Karpas-422 (cell line): ENCODE results near the gene GTF3A. TPM values are rescaled to one million over a fixed set of nuclear protein-coding genes. Genes with fewer than 3 reads are reported as not detected.
"Not testable (repeated sequence)": the region's sequence is repeated elsewhere in the genome, so short reads cannot be mapped to it uniquely, and the experiment has no call there.

Source experiments
- DNase-seq: peaks from one replicate; pipeline ENCODE4 v3.0.0-alpha.2; 2015
- H2AFZ ChIP-seq: fragments of 200-600 bp; sonication (generic); 2 replicates; pipeline ENCODE4 v1.6.1; 2014; ENCODE audit warnings: antibody characterized with exemption, low read length, mixed read lengths
- H3K27ac ChIP-seq: fragments of 200-600 bp; sonication (generic); 2 replicates; pipeline ENCODE4 v1.5.1; 2014; ENCODE audit warnings: mild to moderate bottlenecking, low read length, moderate library complexity
- H3K27me3 ChIP-seq: fragments of 200-600 bp; sonication (generic); 2 replicates; pipeline ENCODE4 v1.6.1; 2014; ENCODE audit warnings: low read length, mixed read lengths
- H3K36me3 ChIP-seq: fragments of 200-600 bp; sonication (generic); 2 replicates; pipeline ENCODE4 v1.6.1; 2014; ENCODE audit warnings: low read length, mixed read lengths; ENCODE audit not compliant: insufficient read depth
- H3K4me1 ChIP-seq: fragments of 200-600 bp; sonication (generic); 2 replicates; pipeline ENCODE4 v1.6.1; 2014; ENCODE audit warnings: mild to moderate bottlenecking, low read length, mixed read lengths
- H3K4me2 ChIP-seq: fragments of 200-600 bp; sonication (generic); 2 replicates; pipeline ENCODE4 v1.6.1; 2014; ENCODE audit warnings: low read length, low read depth, mild to moderate bottlenecking; ENCODE audit not compliant: poor library complexity, severe bottlenecking
- H3K4me3 ChIP-seq: fragments of 200-600 bp; sonication (generic); 2 replicates; pipeline ENCODE4 v1.5.1; 2014; ENCODE audit warnings: mild to moderate bottlenecking, antibody characterized with exemption, low read length, mixed read lengths
- H3K79me2 ChIP-seq: fragments of 200-600 bp; sonication (generic); 2 replicates; pipeline ENCODE4 v1.6.1; 2014; ENCODE audit warnings: mild to moderate bottlenecking, low read length, mixed read lengths
- H3K9ac ChIP-seq: fragments of 200-600 bp; sonication (generic); 2 replicates; pipeline ENCODE4 v1.6.0; 2014; ENCODE audit warnings: low read length
- H3K9me2 ChIP-seq: fragments of 200-600 bp; sonication (generic), shearing (Covaris generic); replicated peaks from 2 replicates; pipeline ENCODE4 v1.6.0; 2014; ENCODE audit warnings: mild to moderate bottlenecking, low read length, moderate library complexity; ENCODE audit not compliant: insufficient read depth
- H3K9me3 ChIP-seq: fragments of 300-700, 200-600 bp; sonication (generic); 2 replicates; pipeline ENCODE4 v1.6.1; 2014; ENCODE audit warnings: low read length, mixed read lengths
- H4K20me1 ChIP-seq: fragments of 200-600 bp; sonication (generic); 2 replicates; pipeline ENCODE4 v1.6.1; 2014; ENCODE audit warnings: mild to moderate bottlenecking, antibody characterized with exemption, low read length, low read depth; ENCODE audit not compliant: insufficient read depth
- total RNA-seq: library from RNA; depleted of rRNA; stranded (reverse); fragments of >200 nt; shearing (Covaris generic); gene quantifications from 2 replicates; pipeline ENCODE4 v1.2.3, GENCODE V29; 2014; ENCODE audit warnings: low replicate concordance

GTF3A gene
- total RNA-seq, 1 experiment from 2014 or later = 373 TPM

- H3K4me2 ChIP-seq, H3K27ac ChIP-seq, H3K36me3 ChIP-seq, H4K20me1 ChIP-seq, H2AFZ ChIP-seq, DNase-seq, H3K9me2 ChIP-seq, H3K9me3 ChIP-seq, H3K79me2 ChIP-seq, H3K4me3 ChIP-seq, H3K9ac ChIP-seq, H3K27me3 ChIP-seq: not testable (repeated sequence)
- H3K4me1 ChIP-seq = peaks cover 14% of the 10 kb centered on the region
These were observed 24.0 kb upstream of the GTF3A start for GRCh38 chr13:27400405-27400804.

DNA sequence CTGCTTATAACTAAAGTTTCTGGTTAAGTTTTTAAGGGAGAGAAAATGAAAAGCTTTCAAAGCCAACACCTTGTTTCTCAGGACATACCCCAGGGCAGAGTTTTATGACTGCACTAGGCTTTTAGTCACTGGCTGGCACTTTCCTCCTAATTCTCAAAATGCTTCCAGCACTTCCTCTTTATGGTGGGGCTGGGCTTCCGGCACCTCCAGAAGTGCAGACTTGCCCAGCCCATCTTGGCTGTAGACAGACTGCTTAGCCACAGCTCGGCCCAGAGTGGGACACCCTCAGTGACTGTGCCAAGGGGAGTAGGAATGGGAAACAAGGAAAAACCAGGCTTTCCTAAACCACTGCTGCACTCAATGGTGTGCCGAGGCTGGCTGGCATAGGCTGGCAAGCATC, 23.2 kb upstream of the GTF3A start:
- Histone ChIP-seq H3K9me2 (no peaks in the 10 kb centered on the region), H3K9ac (no peak overlapping the region), H3K36me3 (no peaks in the 10 kb centered on the region), H3K4me1 (peaks cover 6% of the 10 kb centered on the region), H3K79me2 (no peaks in the 10 kb centered on the region), H3K9me3 (no peaks in the 10 kb centered on the region), H3K27me3 (no peaks in the 10 kb centered on the region), H3K27ac (no peak overlapping the region), H2AFZ (peak overlapping the region; percentile 69; the same call in 1 of the 2 replicates), H3K4me2 (no peak overlapping the region), H4K20me1 (no peaks in the 10 kb centered on the region), H3K4me3 (no peak overlapping the region)
- peak; percentile 52 for DNase-seq

DNA sequence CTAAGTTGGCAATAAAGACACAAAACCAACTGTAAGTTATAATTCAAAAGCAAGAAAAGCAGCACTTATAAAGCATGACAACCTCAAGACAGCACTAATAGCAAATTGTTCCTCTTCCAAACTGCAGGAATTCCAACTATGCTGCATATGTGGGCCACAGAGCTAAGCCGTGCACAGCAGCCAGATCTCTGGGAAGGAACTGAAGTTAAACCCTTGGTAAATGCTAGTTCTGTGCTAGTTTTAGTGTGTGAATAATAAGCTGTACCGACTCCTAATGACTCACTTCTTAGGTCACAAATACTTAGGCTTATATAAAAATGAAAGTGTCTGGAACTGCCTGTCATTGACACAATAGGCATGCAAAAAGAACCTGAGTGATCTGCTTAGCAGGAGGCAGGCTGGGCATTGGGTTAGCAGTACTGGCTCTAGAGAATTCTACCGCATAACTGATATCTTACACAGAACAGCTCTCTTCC, 21.2 kb upstream of the GTF3A start:
- DNase-seq = no peak
- Histone ChIP-seq H3K9me2 (no peaks in the 10 kb centered on the region), H3K27me3 (no peaks in the 10 kb centered on the region), H2AFZ (no peak overlapping the region), H3K36me3 (no peaks in the 10 kb centered on the region), H3K79me2 (no peaks in the 10 kb centered on the region), H3K4me3 (no peak overlapping the region), H3K9me3 (no peaks in the 10 kb centered on the region), H3K4me1 (peaks cover 5% of the 10 kb centered on the region), H3K9ac (no peak overlapping the region), H4K20me1 (no peaks in the 10 kb centered on the region), H3K4me2 (no peak overlapping the region), H3K27ac (no peak overlapping the region)

DNA sequence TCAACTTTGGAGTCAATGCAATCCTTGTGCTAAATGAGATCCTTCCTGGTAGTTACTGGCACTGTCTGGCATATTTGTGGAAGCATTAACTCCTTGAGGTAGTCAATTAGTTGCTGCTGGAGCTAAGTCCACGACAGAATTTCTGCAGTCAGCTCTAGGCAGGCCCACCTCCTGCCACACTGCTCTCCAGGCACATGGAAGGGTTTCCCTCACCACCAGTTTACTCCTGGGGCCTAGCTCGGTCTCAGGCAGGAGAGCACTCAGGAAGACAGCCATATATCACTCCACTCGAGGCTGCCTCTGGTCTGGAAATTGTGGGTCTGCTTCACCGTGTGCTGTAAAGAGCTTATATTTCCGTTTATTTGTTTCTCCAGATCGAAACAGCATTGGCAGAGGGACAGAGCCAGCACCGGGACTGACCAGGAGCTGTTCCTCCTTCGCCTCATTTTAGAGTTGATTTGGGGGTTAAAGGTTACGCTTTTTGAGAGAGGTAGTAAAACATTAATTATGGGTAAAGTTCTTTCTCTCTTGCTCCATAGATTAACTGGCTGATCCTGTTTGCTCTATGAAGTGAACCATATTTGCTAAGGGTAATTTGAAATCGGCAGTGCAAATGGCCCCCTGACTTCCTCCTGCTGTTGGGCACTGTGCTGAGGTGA, 20.6 kb upstream of the GTF3A start:
- H3K27me3 ChIP-seq = no peaks in the 10 kb centered on the region
- H3K4me2 ChIP-seq = no peak overlapping the region
- H3K79me2 ChIP-seq = no peaks in the 10 kb centered on the region
- no peaks in the 10 kb centered on the region for H3K9me2 ChIP-seq
- peaks cover 5% of the 10 kb centered on the region for H3K4me1 ChIP-seq
- H3K9me3 ChIP-seq = no peaks in the 10 kb centered on the region
- DNase-seq = no peak
- no peak overlapping the region for H3K4me3 ChIP-seq
- no peak overlapping the region for H2AFZ ChIP-seq
- H4K20me1 ChIP-seq = no peaks in the 10 kb centered on the region
- H3K27ac ChIP-seq = no peak overlapping the region
- no peak overlapping the region for H3K9ac ChIP-seq
- H3K36me3 ChIP-seq = no peaks in the 10 kb centered on the region

GRCh38 chr13:27404680-27405079, 19.7 kb upstream of the GTF3A start:
- Histone ChIP-seq H3K4me2 (no peak overlapping the region), H4K20me1 (no peaks in the 10 kb centered on the region), H3K36me3 (no peaks in the 10 kb centered on the region), H3K4me1 (peaks cover 9% of the 10 kb centered on the region), H3K9ac (no peak overlapping the region), H2AFZ (no peak overlapping the region), H3K9me3 (no peaks in the 10 kb centered on the region), H3K79me2 (no peaks in the 10 kb centered on the region), H3K4me3 (no peak overlapping the region), H3K27me3 (no peaks in the 10 kb centered on the region), H3K27ac (no peak overlapping the region), H3K9me2 (no peaks in the 10 kb centered on the region)
- no peak for DNase-seq

DNA sequence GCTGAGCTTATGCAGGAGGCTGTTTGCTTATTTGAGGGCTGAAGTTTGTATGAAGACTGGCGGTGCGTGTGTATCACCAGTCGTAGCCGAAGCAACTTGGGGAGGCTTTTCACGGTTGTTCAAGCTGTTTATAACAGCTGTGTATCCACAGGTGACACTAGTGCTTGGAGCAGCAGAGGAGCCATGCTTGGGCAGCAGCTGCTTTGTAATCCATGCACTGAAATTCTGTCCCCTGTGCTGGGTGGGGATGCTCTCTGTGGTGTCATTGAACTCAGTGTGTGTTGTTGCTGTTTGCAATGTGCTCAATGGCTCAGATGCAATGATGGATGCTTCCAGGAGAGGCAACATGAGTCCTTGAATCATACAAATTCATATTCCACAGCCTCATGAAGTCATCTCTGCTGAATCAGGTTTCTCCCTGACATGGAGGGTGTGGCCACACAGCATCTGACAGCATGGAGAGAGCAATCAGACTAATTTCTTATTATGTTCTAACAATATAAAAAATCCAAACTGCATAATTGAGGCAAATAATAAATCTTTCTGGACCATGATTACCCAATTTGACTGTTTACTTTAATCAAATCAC, 18.8 kb upstream of the GTF3A start:
- DNase-seq = no peak
- H3K9ac ChIP-seq = no peak overlapping the region
- no peaks in the 10 kb centered on the region for H3K36me3 ChIP-seq
- peaks cover 10% of the 10 kb centered on the region for H3K4me1 ChIP-seq
- no peak overlapping the region for H3K4me3 ChIP-seq
- H3K27me3 ChIP-seq = no peaks in the 10 kb centered on the region
- H3K79me2 ChIP-seq = no peaks in the 10 kb centered on the region
- no peak overlapping the region for H3K27ac ChIP-seq
- no peaks in the 10 kb centered on the region for H3K9me3 ChIP-seq
- H4K20me1 ChIP-seq = no peaks in the 10 kb centered on the region
- no peaks in the 10 kb centered on the region for H3K9me2 ChIP-seq
- H3K4me2 ChIP-seq = no peak overlapping the region
- H2AFZ ChIP-seq = no peak overlapping the region

GRCh38 chr13:27406178-27406939, 18.1 kb upstream of the GTF3A start:
- H3K27me3 ChIP-seq = no peaks in the 10 kb centered on the region
- H3K27ac ChIP-seq = no peak overlapping the region
- no peaks in the 10 kb centered on the region for H4K20me1 ChIP-seq
- H2AFZ ChIP-seq = no peak overlapping the region
- peak; percentile 77 for DNase-seq
- peaks cover 6% of the 10 kb centered on the region for H3K4me1 ChIP-seq
- H3K79me2 ChIP-seq = no peaks in the 10 kb centered on the region
- no peak overlapping the region for H3K9ac ChIP-seq
- H3K4me2 ChIP-seq = no peak overlapping the region
- H3K36me3 ChIP-seq = no peaks in the 10 kb centered on the region
- no peaks in the 10 kb centered on the region for H3K9me3 ChIP-seq
- no peak overlapping the region for H3K4me3 ChIP-seq
- H3K9me2 ChIP-seq = no peaks in the 10 kb centered on the region

DNA sequence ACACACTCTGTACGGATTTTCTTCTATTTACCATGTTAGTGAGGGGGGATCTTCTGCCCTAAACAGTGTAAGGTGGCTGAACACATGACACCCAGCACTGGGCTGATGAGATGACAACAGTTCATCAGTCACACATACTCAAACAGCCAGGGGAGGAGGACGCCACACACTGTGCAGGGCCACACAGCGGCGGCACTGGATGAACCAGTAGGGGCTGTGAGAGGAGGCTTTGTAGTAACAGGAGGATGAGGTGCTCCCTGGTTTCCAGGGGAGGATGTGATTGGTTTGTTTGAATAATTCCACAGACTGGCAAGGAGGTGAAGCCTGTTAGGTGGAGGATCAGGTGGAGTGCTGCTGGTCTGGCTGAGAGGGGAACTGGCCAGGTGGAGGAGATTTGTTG, 16.3 kb upstream of the GTF3A start:
- no peak for DNase-seq
- Histone ChIP-seq H2AFZ (no peak overlapping the region), H3K9me3 (no peaks in the 10 kb centered on the region), H3K27me3 (no peaks in the 10 kb centered on the region), H3K4me3 (no peak overlapping the region), H3K9ac (no peak overlapping the region), H3K4me1 (peaks cover 11% of the 10 kb centered on the region), H3K4me2 (no peak overlapping the region), H3K27ac (no peak overlapping the region), H4K20me1 (no peaks in the 10 kb centered on the region), H3K9me2 (no peaks in the 10 kb centered on the region), H3K36me3 (no peaks in the 10 kb centered on the region), H3K79me2 (no peaks in the 10 kb centered on the region)
